OCI-LY7 (cell line): ENCODE data around the gene WDR74.

ENCODE experiments used
- CTCF ChIP-seq: fragments of 200-600 bp; sonication (generic); conservative IDR thresholded peaks from 2 replicates; pipeline ENCODE4 v1.5.1; 2014; ENCODE audit warnings: mild to moderate bottlenecking, antibody characterized with exemption, low read length, moderate library complexity, mixed read lengths
- EZH2phosphoT487 ChIP-seq: fragments of 200-600 bp; sonication (generic); IDR thresholded peaks from 2 replicates; pipeline ENCODE4 v1.6.1; 2018; ENCODE audit warnings: low read depth, borderline replicate concordance, mild to moderate bottlenecking, mixed run types, antibody characterized with exemption, low read length, moderate library complexity, mixed read lengths

GRCh38 chr11:62876712-62877111 lies 37.3 kb upstream of the WDR74 start:
- TF ChIP-seq CTCF (no peak), EZH2phosphoT487 (no peak)
